Measurements from ENCODE around the gene LPP.

The LPP gene

GRCh38 chr3:188135271-188135670 lies 18.7 kb upstream of the LPP start:
- DNase-seq = no peak

- DNase-seq = peak; percentile 78
Observed at GRCh38 chr3:188137051-188137450, 16.9 kb upstream of the LPP start.

- no peak for DNase-seq
Observed at GRCh38 chr3:188139466-188139865, 14.5 kb upstream of the LPP start.

- no peak for DNase-seq
Observed at GRCh38 chr3:188146219-188146618, 7.7 kb upstream of the LPP start.

- no peak for DNase-seq
Observed at GRCh38 chr3:188147782-188148181, 6.2 kb upstream of the LPP start.

GRCh38 chr3:188148318-188148717 lies 5.6 kb upstream of the LPP start:
- DNase-seq = no peak

- no peak for DNase-seq
Observed at GRCh38 chr3:188149587-188149986, 4.4 kb upstream of the LPP start.

- no peak for DNase-seq
Observed at GRCh38 chr3:188150982-188151381, 3.0 kb upstream of the LPP start.

GRCh38 chr3:188151438-188151837 lies 2.5 kb upstream of the LPP start:
- DNase-seq = no peak

- peak; percentile 39 for DNase-seq
Observed at GRCh38 chr3:188152660-188153436, 1.1 kb upstream of the LPP start.

- DNase-seq = peak; percentile 72
Observed at GRCh38 chr3:188153437-188154013, 432 bp upstream of the LPP start.

GRCh38 chr3:188154809-188155574 lies 1.0 kb downstream of the LPP start:
- DNase-seq = peak; percentile 30

- peak; percentile 36 for DNase-seq
Observed at GRCh38 chr3:188156056-188156455, 2.1 kb downstream of the LPP start.

- no peak for DNase-seq
Observed at GRCh38 chr3:188157407-188157806, 3.5 kb downstream of the LPP start.

- DNase-seq = no peak
Observed at GRCh38 chr3:188157971-188158370, 4.0 kb downstream of the LPP start.

- no peak for DNase-seq
Observed at GRCh38 chr3:188158731-188159310, 4.9 kb downstream of the LPP start.

- DNase-seq = peak; percentile 28
Observed at GRCh38 chr3:188160751-188161150, 6.8 kb downstream of the LPP start.

GRCh38 chr3:188164248-188164687 lies 10.3 kb downstream of the LPP start:
- DNase-seq = peak; percentile 26

GRCh38 chr3:188165596-188165995 lies 11.6 kb downstream of the LPP start:
- no peak for DNase-seq

GRCh38 chr3:188166441-188166840 lies 12.5 kb downstream of the LPP start:
- DNase-seq = no peak

GRCh38 chr3:188168186-188168585 lies 14.2 kb downstream of the LPP start:
- peak; percentile 57 for DNase-seq

GRCh38 chr3:188168648-188169047 lies 14.7 kb downstream of the LPP start:
- DNase-seq = no peak

- no peak for DNase-seq
Observed at GRCh38 chr3:188169830-188170455, 16.0 kb downstream of the LPP start.
